ENCODE results near the gene TRPC6. TPM values are rescaled to one million over a fixed set of nuclear protein-coding genes. Genes with fewer than 3 reads are reported as not detected.

The TRPC6 gene
- total RNA-seq = 1 to 10 TPM; 1.1 to 4.1 TPM

DNA sequence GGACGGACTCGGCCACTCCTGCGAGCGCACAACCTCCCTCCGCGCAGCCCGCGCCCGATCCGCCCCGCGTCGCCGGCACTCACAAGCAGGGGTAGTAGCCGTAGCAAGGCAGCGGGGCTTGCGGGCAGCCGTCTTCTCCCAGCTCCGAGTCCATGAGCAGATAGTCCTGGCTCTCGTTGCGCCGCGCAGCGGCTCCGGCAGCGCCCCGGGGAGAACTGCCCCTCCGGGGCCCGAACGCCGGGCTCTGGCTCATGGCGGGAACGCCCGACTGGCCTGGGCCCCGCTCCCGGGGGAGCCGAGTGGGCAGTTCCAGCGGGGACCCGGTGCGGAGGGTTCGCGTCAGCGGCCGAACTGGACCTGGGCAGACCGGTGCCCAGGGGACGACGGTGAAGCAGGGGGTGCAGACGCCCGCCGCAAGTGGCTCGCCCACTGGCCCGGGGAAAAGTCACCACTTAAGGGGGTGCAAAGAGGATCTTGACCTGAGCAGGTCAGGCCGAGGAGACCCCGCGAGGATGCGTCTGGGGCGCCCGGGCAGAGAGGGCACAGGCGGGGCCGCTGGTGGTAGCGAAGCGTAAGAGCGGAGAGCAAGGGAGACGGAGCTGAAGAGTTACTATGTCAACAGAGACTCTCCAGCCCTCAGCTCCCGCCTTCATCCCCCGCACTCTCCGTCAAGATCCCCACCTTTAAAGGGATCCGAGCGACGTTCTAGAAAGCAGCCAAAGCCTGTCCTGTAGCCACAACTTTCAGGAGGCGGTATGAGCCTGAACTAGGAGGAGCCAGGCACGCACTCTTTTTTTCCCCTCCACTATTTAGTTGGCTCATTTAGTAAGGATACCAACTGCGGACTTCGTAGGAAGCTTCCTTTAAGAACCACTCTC is at the start of gene TRPC6:
Gene TRPC6, minus strand, starts transcription at position 757 of the 878 bp plus-strand sequence. Its CDS starts 504 bp downstream, at position 253.
- 2% methylated on average over 64 of the region's 74 CpGs for WGBS
- no peaks in the 10 kb centered on the region for H3K9me3 ChIP-seq

DNA sequence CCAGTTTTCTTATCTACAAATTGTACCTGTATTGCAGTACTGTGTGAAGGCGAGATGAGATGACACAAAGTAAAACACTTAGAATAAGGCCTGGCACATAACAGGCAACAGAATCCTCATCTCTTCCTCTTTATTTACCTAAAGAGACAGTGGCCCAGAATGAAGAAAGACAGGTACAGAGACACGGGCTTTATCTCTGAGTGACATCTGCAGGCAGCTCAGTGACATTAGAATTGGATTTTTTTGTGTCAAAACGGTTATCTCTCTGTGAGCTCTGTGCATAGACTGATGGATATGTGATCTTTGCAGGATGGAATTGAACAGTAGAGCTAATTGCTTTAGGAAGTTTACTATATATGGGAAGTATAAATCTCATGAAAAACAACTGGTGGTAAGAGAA is 36.2 kb upstream of the TRPC6 start:
- Histone ChIP-seq H3K27me3 (replicated peaks; ENCODE audit: insufficient read depth) (no peaks in the 10 kb centered on the region), H3K4me1 (replicated peaks) (no peaks in the 10 kb centered on the region), H3K4me3 (no peak overlapping the region), H3K36me3 (no peaks in the 10 kb centered on the region), H3K9me3 (no peaks in the 10 kb centered on the region), H3K27ac (no peak overlapping the region)
- TF ChIP-seq CTCF (IDR thresholded peaks at IDR 0.05) (no peak), POLR2A (IDR thresholded peaks at IDR 0.05) (no peak), POLR2AphosphoS5 (IDR thresholded peaks at IDR 0.05) (no peak)
- WGBS = 23% methylated on average over 3 of the region's 3 CpGs
- intact Hi-C loops (cut with DNase I) = no loop called here
- no peak for DNase-seq (ENCODE audit: low spot score)

More for the DNA sequence above, at the start of gene TRPC6:
- H3K27ac ChIP-seq = peak within 1 kb of the TSS; percentile 52 to 76
- peak; percentile 39 for DNase-seq (ENCODE audit: low spot score)
- no peaks in the 10 kb centered on the region for H3K27me3 ChIP-seq (replicated peaks; ENCODE audit: insufficient read depth)
- H3K4me3 ChIP-seq = peak within 1 kb of the TSS; percentile 40 to 51
- no peaks in the 10 kb centered on the region for H3K4me1 ChIP-seq (replicated peaks)
- intact Hi-C loops (cut with DNase I) = loop anchor here (5.0 kb wide), 1 partner anchor 106 kb away; no protein-coding TSS in a partner anchor
- no peaks in the 10 kb centered on the region for H3K36me3 ChIP-seq
- no peak for TF ChIP-seq CTCF (IDR thresholded peaks at IDR 0.05)
- peak; percentile 30 for TF ChIP-seq POLR2AphosphoS5 (IDR thresholded peaks at IDR 0.05)

DNA sequence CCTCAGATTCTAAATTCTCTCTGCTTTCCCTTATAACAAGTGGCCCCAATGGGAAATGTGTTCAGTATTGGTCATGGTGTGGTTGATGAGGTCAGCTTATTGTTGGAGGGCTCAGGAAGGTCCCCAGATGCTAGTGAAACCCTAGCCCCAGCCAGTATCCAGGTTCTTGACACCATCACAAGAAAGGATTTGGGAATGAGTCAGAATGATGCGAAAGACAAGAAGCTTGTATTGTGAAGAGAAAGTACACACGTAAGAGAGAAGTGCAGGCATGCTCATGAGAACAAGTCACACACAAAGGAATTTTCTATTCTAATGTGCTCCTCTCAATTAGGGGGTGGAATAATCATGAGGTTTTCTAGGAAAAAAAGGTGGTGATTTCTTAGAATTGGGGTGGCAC is 34.9 kb upstream of the TRPC6 start:
- H3K36me3 ChIP-seq = no peaks in the 10 kb centered on the region
- no peak overlapping the region for H3K4me3 ChIP-seq
- intact Hi-C loops (cut with DNase I) = no loop called here
- H3K9me3 ChIP-seq = no peaks in the 10 kb centered on the region
- H3K4me1 ChIP-seq (replicated peaks) = no peaks in the 10 kb centered on the region
- TF ChIP-seq CTCF (IDR thresholded peaks at IDR 0.05) (no peak), POLR2A (IDR thresholded peaks at IDR 0.05) (no peak), POLR2AphosphoS5 (IDR thresholded peaks at IDR 0.05) (no peak)
- no peak overlapping the region for H3K27ac ChIP-seq
- DNase-seq (ENCODE audit: low spot score) = no peak
- WGBS = 81% methylated on average over 2 of the region's 2 CpGs
- H3K27me3 ChIP-seq (replicated peaks; ENCODE audit: insufficient read depth) = no peaks in the 10 kb centered on the region

DNA sequence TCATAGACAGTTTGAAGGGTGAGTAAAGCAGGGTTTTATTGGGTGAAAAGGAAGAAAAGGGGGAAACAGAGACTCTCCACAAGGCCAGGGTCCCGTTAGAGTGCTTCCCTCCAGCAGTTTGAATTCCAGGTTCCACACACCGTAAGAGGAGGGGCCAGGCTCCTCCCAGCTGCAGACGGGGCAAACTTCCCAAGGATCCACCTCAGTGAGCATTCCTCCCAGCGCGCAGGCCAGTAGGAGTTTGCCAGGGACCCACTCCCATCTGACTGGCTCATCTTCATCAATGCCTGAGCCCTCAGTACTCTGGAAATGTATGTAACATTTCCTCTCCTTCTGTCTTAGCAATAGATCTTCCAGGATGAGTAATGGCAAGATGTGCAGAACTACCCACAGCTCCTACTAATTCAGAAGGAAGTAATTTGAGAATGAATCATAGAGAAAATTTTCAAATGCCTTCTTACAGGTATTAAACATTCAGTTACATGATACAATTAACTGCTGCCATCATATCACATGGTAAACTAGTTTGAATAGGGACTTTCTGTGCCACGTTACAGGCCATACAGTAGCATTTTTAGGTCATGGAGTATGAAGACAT is 34.0 kb upstream of the TRPC6 start:
- Histone ChIP-seq H3K36me3 (no peaks in the 10 kb centered on the region), H3K27me3 (replicated peaks; ENCODE audit: insufficient read depth) (no peaks in the 10 kb centered on the region), H3K9me3 (no peaks in the 10 kb centered on the region), H3K27ac (no peak overlapping the region), H3K4me3 (no peak overlapping the region), H3K4me1 (replicated peaks) (no peaks in the 10 kb centered on the region)
- intact Hi-C loops (cut with DNase I) = no loop called here
- TF ChIP-seq CTCF (IDR thresholded peaks at IDR 0.05) (no peak), POLR2A (IDR thresholded peaks at IDR 0.05) (no peak), POLR2AphosphoS5 (IDR thresholded peaks at IDR 0.05) (no peak)
- DNase-seq (ENCODE audit: low spot score) = no peak
- WGBS = 51% methylated on average over 6 of the region's 6 CpGs

Data from prostate gland (tissue), 2 donors.